HG02885 (cell line): Measurements from ENCODE around the gene LDLRAP1.
"Not testable (repeated sequence)": the region's sequence is repeated elsewhere in the genome, so short reads cannot be mapped to it uniquely, and the experiment has no call there.

Source experiments
- ATAC-seq: cut with Tn5 transposase; IDR thresholded peaks from one replicate; pipeline ENCODE4 v1.9.1; 2021; ENCODE audit warnings: mild to moderate bottlenecking; ENCODE audit not compliant: unreplicated experiment, poor library complexity

LDLRAP1 gene, protein sequence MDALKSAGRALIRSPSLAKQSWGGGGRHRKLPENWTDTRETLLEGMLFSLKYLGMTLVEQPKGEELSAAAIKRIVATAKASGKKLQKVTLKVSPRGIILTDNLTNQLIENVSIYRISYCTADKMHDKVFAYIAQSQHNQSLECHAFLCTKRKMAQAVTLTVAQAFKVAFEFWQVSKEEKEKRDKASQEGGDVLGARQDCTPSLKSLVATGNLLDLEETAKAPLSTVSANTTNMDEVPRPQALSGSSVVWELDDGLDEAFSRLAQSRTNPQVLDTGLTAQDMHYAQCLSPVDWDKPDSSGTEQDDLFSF

DNA sequence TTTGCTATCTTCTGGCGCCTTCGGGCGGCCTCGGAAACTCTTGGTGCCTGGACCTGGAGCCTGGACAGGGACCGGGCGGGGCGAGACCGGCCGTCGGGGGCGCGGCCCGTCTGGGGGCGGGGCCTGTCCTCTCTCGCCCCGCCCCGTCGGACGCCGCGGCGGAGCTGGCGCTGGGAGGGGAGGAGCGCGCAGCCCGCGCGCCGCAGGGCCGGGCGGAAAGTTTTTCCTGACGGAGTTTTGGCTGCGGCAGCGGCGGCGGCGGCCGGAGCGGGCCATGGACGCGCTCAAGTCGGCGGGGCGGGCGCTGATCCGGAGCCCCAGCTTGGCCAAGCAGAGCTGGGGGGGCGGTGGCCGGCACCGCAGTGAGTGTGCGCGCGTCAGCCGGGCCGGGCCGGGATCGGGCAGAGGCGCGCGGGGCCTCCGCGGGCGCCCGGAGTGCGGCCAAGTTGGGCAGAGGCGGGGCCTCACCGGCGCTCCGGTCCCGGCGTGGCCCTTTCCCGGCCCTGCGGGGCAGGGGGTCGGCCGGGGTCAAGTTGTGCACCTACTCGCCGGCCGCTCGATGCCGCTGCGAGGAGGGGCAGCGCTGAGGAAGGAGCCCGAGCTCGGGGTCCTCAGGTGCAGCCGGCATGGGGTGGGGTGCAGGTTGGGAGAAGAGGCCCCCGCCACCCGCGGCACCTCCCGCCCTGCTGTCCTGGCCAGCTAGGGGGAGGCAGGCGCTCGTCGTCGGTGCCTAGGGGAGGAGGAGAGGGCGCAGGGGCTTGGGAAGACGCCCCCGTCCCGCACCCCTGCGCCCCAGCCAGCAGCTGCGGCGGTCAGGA is at the start of gene LDLRAP1:
LDLRAP1 (plus strand) TSS at position 182 of the 818 bp plus-strand sequence; CDS start at position 275, 93 bp downstream.
- ATAC-seq = peak; percentile 91

DNA sequence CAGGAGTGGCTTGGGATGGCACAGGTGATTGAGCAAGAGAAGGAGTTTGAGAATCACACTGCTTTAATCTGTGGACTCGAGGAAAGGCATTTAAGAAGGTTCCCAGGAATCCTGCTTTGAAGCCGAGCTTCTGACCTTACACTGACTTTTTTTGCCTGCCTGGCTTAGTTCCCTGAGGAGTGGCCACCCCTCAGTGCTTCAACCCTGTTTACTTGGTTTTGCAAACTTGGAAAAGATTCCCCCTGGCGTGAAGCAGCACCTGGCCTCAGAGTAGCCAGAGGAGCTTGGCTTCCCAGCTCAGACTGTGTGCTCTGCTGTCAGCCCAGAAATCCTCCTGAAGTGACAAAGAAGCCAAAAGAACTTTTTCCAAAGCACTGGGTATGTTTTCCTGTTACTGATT is 48.5 kb upstream of the LDLRAP1 start:
- ATAC-seq = no peak

DNA sequence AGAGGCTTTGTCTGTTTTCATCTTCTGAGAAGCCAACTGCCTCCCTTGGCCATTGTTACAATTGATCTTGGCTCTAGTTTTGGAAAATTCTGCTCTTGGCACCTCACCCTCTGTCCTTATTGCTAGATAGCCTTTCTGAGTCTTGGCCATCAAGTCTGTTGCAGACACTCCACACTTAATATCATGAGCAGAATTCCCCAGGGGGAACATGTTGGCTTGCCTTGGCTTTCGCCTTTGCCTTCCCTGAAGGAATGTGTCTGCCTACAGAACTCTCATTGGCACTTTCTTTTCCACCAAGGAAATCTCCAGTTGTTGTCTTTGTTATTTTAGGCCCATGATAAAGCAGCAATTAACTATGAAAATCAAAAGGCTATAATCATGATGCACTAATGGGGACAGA is 42.7 kb upstream of the LDLRAP1 start:
- ATAC-seq = no peak

DNA sequence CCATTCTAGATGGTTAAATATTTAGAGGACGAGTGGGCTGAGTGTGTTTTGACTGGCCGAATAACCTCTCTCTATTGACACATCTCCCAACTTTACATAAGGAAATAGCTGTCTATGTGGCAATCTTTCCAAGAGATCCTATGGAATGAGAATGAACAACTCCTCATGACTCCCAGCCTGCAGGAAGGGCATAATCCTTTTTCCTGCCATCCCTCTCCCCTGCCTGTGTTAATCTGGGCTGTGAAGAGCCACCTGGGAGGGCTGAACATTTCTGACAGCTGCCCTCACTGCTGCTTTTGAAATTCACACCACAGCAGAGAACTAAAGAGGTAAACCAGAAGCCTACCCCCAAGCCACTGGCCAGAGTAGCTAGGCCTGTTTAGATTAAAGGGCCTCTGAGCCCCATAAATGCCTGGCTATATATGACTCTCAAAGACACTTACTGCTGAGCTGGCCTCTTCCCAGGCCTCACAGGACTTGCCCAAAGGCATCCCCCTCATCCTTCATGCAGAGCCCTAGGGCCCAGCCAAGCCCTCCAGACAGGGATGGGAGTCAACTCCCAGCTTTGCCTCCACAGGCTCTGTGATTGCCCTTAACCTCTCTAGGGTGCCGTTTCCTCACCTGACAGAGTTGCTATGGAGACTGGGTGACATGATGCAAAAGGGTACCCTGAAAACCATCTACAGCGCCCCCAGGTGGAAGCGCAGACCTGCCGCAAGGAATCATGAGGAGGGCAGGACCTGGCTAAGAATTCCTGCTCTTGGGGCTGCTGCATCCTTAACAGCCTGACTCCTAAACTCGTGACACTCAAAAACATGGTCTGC is 42.0 kb upstream of the LDLRAP1 start:
- no peak for ATAC-seq

DNA sequence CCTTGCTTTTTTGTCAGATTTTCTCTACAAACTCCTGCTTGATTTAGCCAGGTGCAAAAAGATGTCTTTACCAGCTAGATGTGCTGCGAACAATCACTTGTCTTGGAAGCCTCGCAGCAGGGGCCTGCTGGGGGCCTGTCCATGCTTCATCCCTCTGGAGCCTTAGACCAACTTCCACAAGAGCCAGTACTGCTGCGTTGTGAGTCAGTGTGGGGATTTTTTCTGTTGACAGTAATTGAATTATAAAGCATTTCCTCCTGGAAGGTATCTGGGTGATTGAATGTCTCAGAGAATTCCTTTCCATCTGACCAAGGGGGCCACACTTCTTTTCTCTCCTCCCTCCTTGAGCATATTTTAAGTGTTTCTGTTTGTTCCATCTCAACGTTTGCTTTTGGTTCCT is 40.4 kb upstream of the LDLRAP1 start:
- no peak for ATAC-seq

DNA sequence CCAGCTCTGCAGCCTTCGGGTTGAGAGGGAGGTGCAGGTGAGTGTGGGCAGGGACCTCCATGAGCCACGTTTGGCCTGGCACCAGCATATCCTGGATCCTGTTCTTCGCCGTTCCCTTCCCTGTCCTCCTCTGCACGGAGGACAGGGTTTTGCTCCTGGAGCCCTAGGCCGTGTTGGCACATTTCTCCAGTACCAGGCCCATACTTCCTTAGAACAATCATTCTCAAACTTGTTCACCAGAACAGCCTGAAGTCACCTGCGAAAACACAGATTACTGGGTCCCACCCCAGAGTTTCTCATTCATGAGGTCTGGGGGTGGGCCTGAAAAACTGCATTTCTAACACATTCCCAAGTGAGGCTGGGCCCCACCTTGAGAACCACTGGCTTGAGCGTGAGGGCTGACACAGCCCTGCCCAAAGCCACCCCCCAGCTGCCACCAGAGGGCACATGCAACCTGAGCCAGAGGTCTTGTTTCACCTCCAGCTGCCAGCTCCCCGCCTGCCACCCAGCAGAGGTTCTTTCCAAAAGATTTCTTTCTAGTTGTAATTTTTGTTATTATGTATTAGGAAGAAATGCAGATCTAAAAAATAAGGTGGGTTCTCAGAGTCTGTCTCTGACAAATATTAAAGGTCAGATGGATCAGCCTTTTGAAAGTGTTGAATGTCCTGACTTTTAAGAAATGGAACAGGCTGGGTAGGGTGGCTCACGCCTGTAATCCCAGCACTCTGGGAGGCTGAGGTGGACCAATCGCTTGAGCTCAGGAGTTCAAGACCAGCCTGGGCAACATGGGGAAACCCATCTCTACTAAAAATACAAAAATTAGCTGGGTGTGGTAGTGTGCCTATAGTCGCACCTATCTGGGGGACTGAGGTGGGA is 39.6 kb upstream of the LDLRAP1 start:
- no peak for ATAC-seq

DNA sequence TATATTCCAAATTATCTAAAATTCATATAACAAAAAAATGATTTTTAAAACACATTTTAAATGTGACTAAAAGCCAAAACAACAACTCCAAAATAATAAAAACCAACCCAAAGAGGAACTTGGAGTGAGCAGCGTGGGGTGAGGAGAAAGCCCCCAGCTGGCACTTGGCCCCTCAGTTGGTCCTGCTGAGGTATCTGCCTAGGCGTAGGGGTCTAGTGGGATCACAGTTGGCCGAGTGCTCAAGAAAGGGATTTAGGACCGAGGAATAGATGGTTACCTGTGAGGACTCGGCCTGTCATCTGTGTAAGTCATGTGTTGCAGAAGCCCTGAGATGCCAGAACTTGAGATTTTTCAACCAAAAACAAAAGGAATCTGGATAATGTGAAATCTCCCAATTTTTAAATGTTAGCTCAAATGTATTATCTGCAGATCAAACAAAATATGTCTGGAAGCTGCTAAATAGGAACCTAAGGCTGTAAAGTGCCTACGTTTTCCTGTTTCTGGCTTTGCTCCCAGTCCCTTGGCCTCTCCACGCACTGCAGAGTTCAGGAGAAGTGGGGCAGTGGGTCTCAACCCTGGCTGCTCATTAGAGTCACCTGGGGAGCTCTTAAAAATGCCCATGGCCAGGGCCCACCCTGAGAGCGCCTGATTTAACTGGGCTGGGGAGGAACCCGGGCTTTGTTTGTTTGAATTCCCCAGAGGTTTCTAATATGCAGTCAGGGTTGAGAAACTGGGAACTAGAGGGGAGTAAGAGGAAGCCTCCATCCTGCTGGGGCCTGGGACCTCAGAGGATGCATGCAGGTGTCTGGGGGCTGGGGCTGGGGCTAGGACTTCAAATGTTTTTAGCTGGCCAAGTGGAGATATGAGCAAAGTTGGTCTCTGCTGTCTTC is 38.5 kb upstream of the LDLRAP1 start:
- ATAC-seq = no peak

DNA sequence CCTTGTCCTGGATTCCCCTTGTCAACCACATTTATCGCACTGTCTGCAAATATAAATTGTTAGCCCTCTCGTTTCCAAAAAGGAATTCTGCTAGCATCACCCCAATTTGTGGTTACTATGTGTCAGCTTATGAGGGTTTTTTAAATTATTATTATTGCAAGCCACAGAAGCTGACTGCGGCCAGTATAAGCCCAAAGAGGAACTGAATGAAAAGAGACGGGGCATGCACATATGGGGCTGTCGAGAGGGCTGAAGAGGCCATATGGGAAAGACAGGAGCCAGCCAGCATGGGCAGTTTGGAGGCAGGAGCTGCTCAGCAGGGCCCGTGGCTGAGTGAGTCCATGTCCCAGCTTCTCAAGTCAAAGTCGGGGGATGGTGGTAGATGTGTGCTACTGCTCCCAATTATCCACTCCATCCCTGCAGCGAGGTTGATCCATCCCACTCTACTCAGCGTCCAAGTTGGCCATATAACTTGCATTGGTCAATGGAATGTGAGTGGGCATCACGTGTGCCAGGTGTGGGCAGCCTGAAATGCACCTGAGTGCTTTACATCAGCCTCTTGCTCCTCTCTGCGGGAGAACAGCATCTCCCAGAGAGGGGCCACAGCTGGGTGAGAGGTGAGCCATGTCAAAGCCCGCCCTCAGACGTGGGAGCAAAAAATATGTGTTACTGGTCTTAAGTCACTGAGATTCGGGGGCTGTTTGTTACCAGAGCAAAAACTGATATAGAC is 37.6 kb upstream of the LDLRAP1 start:
- ATAC-seq = no peak

DNA sequence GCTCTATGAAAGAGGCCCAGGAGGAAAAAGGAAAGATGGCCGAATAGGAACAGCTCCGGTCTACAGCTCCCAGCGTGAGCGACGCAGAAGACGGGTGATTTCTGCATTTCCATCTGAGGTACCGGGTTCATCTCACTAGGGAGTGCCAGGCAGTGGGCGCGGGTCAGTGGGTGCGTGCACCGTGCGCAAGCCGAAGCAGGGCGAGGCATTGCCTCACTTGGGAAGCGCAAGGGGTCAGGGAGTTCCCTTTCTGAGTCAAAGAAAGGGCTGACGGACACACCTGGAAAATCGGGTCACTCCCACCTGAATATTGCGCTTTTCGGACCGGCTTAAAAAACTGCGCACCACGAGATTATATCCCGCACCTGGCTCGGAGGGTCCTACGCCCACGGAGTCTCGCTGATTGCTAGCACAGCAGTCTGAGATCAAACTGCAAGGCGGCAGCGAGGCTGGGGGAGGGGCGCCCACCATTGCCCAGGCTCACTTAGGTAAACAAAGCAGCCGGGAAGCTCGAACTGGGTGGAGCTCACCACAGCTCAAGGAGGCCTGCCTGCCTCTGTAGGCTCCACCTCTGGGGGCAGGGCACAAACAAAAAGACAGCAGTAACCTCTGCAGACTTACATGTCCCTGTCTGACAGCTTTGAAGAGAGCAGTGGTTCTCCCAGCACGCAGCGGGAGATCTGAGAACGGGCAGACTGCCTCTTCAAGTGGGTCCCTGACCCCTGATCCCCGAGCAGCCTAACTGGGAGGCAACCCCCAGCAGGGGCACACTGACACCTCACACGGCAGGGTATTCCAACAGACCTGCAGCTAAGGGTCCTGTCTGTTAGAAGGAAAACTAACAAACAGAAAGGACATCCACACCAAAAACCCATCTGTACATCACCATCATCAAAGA is 36.6 kb upstream of the LDLRAP1 start:
- not testable (repeated sequence) for ATAC-seq

DNA sequence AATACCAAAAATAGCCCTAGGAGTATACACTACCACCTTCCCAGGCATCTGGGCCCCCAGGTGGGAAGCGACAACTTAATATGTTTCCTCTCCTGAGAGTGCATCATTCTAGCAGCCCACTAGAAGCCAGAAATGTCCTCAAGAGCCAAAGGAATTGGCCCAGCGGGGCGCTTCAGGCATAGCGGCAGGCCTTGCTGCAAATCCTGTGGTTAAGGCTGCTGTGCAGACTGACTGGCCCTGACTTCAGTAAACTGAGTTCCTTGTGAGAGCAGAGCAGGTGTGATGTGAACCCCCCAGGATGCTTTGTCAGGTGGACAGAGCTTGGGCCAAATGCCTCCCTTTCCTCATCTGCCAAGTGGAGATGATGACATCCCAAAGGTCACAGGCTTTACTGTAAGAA is 29.7 kb upstream of the LDLRAP1 start:
- ATAC-seq = no peak

DNA sequence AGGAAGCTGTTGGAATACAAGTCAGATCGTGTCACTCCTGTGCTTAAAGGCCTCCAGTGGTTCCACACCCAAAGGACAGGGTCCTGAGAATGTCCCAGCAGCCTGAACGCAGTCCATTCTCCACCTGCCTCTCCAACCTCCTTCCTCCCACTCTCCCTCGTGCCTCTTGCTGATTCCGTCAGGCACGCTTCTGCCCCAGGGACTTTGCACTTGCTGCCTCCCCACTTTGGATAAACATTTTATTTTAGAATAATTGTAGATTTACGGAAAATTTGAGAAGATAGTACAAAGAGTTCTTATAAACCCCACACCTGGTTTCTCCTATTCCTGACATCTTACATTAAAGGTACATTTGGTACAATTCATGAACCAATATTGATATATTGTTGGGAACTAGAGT is 28.4 kb upstream of the LDLRAP1 start:
- no peak for ATAC-seq

DNA sequence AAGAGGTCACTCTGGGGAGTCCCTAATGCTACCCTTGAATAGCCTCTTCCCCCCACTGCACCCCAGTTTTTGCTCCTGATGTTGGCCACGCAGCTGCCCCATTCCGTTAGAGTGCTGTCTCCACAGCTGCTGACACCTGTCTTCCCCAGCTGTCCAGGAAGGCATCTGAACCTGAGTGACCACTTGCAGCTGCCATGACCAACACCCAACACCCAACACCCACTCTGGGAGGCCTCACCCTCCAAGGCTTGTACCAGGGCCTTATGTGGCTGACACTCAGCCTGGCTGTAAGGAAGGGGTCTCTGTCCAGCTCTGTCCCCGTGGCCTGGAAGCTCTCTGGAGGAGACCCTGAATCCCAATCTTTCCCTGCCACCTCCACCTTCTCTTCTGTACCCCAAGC is 26.7 kb upstream of the LDLRAP1 start:
- no peak for ATAC-seq

DNA sequence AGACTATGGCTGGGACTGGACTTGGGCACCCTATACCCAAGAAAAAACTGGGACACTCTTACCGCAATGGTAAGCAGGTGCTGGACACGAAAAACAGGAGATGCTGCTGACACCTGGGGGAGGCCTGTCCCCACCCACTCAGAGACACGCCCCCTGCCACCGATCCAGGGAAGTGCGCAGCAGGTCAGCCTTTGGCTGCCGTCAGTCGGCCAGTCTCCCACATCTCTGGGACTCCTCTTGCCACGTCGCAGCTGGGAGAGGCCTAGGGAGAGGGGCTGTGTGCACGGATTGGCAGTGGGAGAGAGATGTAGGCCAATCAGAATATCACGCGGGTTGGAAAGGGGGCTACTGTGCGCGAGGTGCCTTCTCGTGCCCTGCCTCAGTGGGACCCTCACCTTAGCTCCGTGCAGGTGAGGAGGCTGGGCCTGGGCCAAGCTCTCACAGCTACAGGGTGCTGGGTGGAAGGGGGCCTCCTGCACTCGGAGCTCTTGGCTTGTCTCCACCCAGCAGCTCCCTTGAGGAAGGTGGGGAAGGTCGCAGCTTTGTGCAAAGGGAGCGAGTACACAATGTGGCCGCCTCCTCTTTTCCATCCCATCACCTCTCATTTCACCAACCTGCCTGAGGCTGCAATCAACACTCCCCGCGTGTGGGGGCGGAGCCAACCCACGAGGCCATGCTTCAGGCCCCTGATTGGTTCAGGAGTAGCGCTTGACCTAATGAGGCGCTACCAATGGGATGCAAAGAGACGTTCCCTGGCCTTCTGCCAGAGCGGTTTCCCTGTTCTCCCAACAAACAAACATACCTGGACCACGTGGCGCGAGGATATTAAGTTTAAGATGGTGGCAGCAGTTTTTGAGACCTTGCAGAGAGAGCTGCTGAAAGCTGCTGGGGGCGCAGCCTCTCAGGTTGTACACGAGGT is 25.7 kb upstream of the LDLRAP1 start:
- no peak for ATAC-seq

DNA sequence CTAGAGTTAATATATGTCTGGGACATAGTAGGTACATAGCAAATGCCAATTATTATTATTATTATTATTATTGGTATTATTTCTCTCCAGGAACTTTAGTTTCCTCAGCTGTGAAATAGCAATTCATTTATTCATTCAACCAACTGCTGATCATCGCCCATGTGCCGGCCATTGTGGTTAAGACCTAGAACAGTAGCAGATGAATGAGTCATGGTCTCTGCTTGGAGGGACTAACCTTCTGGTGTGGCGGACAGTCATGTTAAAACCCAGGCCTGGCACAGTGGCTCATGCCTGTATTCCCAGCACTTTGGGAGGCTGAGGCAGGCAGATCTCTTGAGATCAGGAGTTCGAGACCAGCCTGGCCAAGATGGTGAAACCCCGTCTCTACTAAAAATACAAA is 23.8 kb upstream of the LDLRAP1 start:
- ATAC-seq = no peak

DNA sequence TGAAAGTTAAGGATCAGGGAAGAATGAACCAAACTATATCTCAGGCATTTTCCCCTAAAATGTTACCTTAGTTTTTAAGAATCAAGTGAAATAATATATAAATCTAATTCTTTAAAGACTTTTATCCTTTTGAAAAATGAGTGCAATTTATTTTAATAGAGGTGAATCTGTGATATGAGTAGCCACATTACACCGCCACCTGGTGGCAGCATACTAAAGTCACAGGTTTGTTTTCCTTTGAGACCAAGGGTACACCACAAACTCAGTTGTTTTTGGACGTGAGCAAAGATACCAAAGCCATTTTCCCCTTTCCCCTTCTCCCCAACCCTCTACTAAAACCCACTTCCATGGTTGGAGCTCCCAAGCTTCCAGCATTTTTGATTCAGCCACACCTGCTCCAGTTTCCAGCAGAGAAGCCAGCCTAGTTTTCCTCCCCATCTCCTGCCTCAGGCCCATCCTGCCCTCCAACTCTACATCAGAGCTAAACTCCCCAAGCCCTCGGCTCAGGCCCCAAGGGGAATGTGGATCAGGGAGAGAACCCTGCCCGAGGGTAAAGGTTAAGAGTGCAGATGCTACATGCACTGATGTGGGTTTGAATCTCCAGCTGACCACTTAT is 22.9 kb upstream of the LDLRAP1 start:
- ATAC-seq = no peak
